ENCODE measurements around the gene DNAH5.
A peak's percentile ranks its signal among the peaks of the same experiment; 100 is the strongest.

The DNAH5 gene

DNA sequence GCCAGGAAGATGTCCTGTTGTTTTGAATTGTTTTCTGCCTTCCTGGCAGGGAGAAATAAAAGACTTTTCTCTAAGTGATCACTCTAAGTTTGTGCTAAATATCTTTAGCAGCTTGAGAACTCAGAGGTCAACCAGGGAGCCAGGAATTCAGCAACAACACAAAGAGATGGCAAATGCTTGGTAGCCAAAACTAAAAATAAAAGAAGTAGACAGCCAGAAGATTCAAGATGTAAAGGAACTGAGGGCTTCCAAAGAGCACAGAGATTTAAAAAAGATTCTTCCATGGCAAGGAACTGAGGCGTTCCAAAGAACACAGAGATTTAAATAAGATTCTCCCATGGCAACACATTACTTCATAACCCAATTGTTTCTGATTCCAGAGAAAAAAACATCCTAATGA lies 9.6 kb downstream of the DNAH5 start:
- DNase-seq: no peak

- no peak for DNase-seq
Observed at GRCh38 chr5:13934125-13934524, 10.4 kb downstream of the DNAH5 start.

GRCh38 chr5:13932561-13932960 lies 11.9 kb downstream of the DNAH5 start:
- DNase-seq: no peak

- DNase-seq: no peak
Observed at GRCh38 chr5:13932011-13932410, 12.5 kb downstream of the DNAH5 start.

DNA sequence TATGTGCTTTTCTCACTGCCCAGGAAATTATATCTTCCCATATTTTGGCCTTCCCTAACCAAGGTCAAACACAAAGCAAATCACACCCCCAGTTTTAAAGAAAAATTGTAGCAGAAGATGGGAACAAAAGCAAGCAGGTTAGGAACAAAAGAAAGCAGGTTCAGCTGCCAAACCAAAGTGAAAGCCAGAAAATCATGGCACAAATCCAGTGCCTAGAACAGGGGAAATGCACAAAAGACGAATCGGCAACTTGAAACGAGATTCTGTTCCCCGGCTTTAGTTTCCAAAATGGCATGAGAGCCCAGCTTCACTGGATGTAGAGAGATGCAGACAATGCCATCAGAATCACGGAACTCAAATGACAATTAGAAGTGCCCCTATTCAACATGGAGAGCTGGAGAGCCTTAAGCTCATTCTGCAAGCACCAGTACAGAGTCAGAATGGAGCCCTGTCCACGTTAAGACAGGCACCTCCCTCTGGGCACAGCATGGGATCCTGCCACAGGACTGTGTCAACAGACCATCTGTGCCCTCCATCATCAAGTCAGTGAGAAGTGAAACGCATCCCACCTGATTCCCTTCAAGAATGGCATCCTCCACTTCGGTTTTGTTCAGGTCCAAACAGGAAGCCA lies 13.8 kb downstream of the DNAH5 start:
- no peak for DNase-seq

GRCh38 chr5:13926731-13927130 lies 17.8 kb downstream of the DNAH5 start:
- no peak for DNase-seq

GRCh38 chr5:13921578-13921977 lies 22.9 kb downstream of the DNAH5 start:
- DNase-seq: peak; percentile 25

- DNase-seq: no peak
Observed at GRCh38 chr5:13919786-13920185, 24.7 kb downstream of the DNAH5 start.

- no peak for DNase-seq
Observed at GRCh38 chr5:13919087-13919486, 25.4 kb downstream of the DNAH5 start.

DNA sequence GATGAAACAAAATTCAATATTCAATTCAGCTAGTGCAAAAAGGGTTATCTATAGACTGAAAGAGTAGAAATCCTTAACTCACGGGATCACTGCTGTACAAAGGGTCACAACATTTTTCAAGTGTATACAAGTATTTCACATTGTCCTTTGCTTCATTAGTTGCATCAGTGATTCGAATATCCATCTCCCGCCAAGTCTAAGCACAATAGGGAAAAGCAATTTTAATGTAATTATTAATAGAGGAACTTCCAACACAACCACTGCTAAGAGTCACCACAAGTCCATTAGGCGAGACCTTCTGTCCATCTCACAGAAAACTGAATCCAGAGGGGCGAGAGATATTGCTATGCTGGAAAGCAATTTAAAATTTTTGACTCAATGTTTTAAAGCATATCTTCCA lies 27.4 kb downstream of the DNAH5 start:
- no peak for DNase-seq

GRCh38 chr5:13913962-13914361 lies 30.5 kb downstream of the DNAH5 start:
- no peak for DNase-seq

- DNase-seq: no peak
Observed at GRCh38 chr5:13910637-13911288, 33.7 kb downstream of the DNAH5 start.

DNA sequence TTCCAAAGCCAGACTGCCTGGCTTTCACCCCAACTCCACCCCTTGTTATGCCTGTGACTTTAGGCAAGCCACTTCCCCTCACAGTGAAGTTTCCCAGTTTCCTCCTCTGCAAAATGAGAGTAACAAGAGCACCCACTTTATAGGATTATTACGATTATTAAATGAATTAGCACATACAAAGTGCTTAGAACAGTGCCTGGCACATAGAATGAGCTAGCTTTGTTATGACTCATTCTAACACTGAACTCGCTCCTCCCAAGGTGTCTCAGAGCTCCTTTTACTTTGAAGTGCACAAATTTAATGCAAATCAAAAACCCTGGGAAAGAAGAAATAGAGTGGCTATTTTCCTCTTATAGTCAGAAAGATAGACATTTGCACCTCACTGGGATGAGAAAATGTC lies 34.3 kb downstream of the DNAH5 start:
- DNase-seq: no peak

- DNase-seq: no peak
Observed at GRCh38 chr5:13909271-13909670, 35.2 kb downstream of the DNAH5 start.

DNA sequence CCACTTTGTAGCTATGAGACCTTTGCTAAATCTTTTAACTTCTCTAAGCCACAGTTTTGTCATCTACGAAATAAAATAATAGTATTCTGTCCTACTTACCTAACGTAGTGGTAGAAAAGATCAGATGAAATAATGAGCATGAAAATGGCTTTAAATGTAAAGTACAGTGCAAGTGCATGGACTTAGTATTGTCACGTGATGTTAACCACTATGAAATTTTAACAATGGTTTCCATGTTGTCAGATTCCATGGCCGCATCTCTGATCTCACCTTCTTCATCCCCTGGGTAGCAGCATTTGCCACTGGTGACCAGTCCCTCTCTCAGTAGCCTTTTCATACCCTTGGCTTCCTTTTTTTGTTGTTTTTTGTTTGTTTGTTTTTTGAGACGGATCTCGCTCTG lies 45.9 kb downstream of the DNAH5 start:
- DNase-seq: no peak

GRCh38 chr5:13878357-13878756 lies 66.1 kb downstream of the DNAH5 start:
- no peak for DNase-seq

GRCh38 chr5:13866792-13867191 lies 77.7 kb downstream of the DNAH5 start:
- DNase-seq: peak; percentile 48

GRCh38 chr5:13865312-13865711 lies 79.2 kb downstream of the DNAH5 start:
- no peak for DNase-seq

DNA sequence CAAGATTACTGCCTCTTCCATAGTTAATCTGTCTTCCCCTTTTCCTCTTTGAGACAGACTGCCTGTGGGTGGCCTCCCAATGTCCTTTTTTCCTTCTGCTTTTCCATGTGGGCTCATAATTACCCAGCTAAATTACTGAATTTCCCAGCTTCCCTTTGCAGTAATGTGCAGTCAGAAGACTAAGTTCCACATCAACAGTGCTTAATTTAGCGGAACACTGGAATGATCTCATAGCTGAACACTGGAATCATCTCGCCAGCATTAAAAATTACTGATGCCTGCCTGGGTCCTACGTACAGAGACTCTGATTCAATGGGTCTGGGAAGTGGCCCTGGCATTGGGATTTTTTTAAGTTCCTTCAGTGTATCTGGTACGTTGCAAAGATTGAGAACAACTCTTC lies 84.3 kb downstream of the DNAH5 start:
- no peak for DNase-seq

- no peak for DNase-seq
Observed at GRCh38 chr5:13859270-13860065, 85.0 kb downstream of the DNAH5 start.

DNA sequence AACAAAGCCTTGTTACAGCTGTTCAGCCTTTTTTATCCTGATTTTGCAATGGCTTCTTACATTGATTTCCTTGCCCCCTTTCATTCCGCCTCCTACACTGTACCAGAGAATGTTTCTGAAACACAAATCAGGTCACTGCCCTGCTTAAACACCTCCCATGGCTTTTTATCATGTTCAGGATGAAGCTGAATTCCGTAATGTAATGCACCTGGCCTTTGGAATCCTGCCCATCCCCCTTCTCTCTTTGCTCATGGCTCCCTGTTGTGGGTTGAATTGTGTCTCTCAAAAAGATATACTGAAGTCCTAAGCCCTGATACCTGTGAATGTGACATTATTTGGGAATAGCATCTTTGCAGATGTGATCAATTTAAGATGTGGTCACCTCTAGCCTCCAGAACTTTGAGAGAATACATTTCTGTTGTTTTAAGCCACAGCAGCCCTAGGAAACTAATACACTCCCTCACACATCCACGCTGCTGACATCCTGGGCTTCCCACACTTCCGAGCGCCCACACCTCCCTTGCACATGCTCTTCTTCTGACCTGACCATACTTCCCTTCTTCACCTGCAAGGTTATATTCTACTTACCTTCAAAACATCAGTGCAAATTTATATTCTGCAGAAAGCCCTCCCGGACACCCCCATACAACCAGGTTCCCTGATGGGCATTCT lies 101.2 kb downstream of the DNAH5 start:
- no peak for DNase-seq

DNA sequence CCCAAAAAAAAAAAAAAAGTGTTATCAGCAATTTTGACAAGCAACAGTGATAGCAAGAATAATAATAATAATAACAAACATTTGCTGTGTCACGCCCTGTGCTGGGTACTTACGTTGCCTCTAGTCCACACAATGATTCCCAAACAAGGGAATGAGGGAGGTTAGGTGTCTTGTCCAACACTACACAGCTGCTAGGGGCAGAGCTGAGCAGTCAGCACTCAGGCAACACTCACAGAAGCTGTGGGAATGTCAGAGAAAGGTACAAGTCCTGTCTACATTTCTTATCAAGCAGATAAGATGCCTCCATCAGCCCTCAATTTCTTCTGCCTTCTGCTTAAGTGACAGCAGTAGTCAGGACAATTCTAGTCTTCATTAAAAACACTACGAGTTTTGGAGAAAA lies 111.0 kb downstream of the DNAH5 start:
- DNase-seq: no peak

GRCh38 chr5:13831351-13831750 lies 113.1 kb downstream of the DNAH5 start:
- DNase-seq: peak; percentile 2
